Neural progenitor cell (in vitro differentiated cells): Measurements from ENCODE around the gene ODR4. TPM values are rescaled to one million over a fixed set of nuclear protein-coding genes. Genes with fewer than 3 reads are reported as not detected.

ENCODE experiments used
- DNase-seq: peaks from one replicate; pipeline ENCODE4 v3.0.0-alpha.2; 2016; ENCODE audit warnings: low spot score
- H2AFZ ChIP-seq: fragments of 200-600 bp; sonication (generic); replicated peaks from 2 replicates; pipeline ENCODE4 v1.6.1; 2016; ENCODE audit warnings: antibody characterized with exemption
- H3F3A ChIP-seq: fragments of 200-600 bp; sonication (generic); 2 replicates; pipeline ENCODE4 v1.6.1; 2016; ENCODE audit warnings: antibody characterized with exemption, low read depth
- H3K27ac ChIP-seq: fragments of 200-600 bp; sonication (generic); 2 replicates; pipeline ENCODE4 v1.5.1; 2016; ENCODE audit warnings: mild to moderate bottlenecking
- H3K27me3 ChIP-seq: fragments of 200-600 bp; sonication (generic); 2 replicates; pipeline ENCODE4 v1.6.1; 2016; ENCODE audit warnings: mild to moderate bottlenecking, moderate library complexity
- H3K36me3 ChIP-seq: fragments of 200-600 bp; sonication (generic); 2 replicates; pipeline ENCODE4 v1.5.1; 2016
- H3K4me1 ChIP-seq: fragments of 200-600 bp; sonication (generic); 2 replicates; pipeline ENCODE4 v1.6.1; 2016; ENCODE audit warnings: mixed run types
- H3K4me2 ChIP-seq: fragments of 200-600 bp; sonication (generic); 2 replicates; pipeline ENCODE4 v1.6.1; 2016
- H3K4me3 ChIP-seq: fragments of 200-600 bp; sonication (generic); 2 replicates; pipeline ENCODE4 v1.5.1; 2016
- H3K79me2 ChIP-seq: fragments of 200-600 bp; sonication (generic); 2 replicates; pipeline ENCODE4 v1.6.1; 2016; ENCODE audit warnings: low read depth
- H3K9ac ChIP-seq: fragments of 200-600 bp; sonication (generic); 2 replicates; pipeline ENCODE4 v1.6.1; 2016
- H3K9me3 ChIP-seq: fragments of 200-600 bp; sonication (generic); 2 replicates; pipeline ENCODE4 v1.5.1; 2016; ENCODE audit warnings: low read depth
- H4K20me1 ChIP-seq: fragments of 200-600 bp; sonication (generic); 2 replicates; pipeline ENCODE4 v1.6.1; 2016; ENCODE audit warnings: low read depth
- H3K27ac Mint-ChIP-seq: 3 replicates; pipeline ENCODE4 v1.8.0; 2021; ENCODE audit warnings: mixed read lengths
- H3K27me3 Mint-ChIP-seq: 2 replicates; pipeline ENCODE4 v1.8.0; 2022; ENCODE audit warnings: low read depth, mild to moderate bottlenecking, inconsistent platforms, moderate library complexity, mixed read lengths; ENCODE audit not compliant: insufficient read depth
- H3K36me3 Mint-ChIP-seq: 3 replicates; pipeline ENCODE4 v1.8.0; 2021; ENCODE audit warnings: mixed read lengths
- H3K4me1 Mint-ChIP-seq: 3 replicates; pipeline ENCODE4 v1.8.0; 2021; ENCODE audit warnings: mixed read lengths
- H3K4me3 Mint-ChIP-seq: 3 replicates; pipeline ENCODE4 v1.8.0; 2021; ENCODE audit warnings: mild to moderate bottlenecking, moderate library complexity, mixed read lengths
- H3K9me3 Mint-ChIP-seq: 3 replicates; pipeline ENCODE4 v1.8.0; 2020; ENCODE audit warnings: mixed read lengths
- EZH2 ChIP-seq: fragments of 200-600 bp; sonication (generic); IDR thresholded peaks from 2 replicates; pipeline ENCODE4 v1.6.1; 2017; ENCODE audit warnings: antibody characterized with exemption, mild to moderate bottlenecking, moderate library complexity
- EZH2phosphoT487 ChIP-seq: fragments of 200-600 bp; sonication (generic); IDR thresholded peaks from 2 replicates; pipeline ENCODE4 v1.6.1; 2017; ENCODE audit warnings: antibody characterized with exemption
- total RNA-seq: library from RNA; depleted of rRNA; stranded (reverse); fragments of >200 nt; gene quantifications from 2 replicates; pipeline ENCODE4 v1.2.3, GENCODE V29; 2015; ENCODE audit warnings: low replicate concordance
- TF ChIP-seq, protein P1 (sequence below): fragments of 200-600 bp; sonication (generic); IDR thresholded peaks from 2 replicates; pipeline ENCODE4 v1.5.1; 2017; ENCODE audit warnings: antibody characterized with exemption, mild to moderate bottlenecking

Gene ODR4
- total RNA-seq, 1 donor from 2014 or later = 37.2 TPM

DNA sequence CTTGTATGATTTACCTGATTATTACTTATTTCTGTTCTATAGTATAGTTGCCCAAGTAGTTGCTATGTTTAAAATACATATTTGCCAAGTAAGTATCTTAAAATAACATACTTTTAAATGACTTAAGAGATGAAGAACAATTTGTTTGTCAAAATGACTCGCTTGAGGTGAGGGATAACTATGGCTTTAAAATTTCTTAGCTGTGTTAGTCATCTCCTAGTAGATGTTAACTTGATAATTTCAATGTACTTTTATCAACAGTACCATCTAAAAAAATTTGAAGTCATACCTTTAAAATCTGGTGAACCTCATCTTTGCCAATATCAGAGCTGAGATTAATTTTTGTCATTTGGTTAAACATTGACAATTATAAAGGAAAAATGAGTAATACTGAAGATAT is 37.7 kb downstream of the ODR4 start:
- Mint-ChIP-seq H3K36me3 (peaks cover 3% of the 10 kb centered on the region), H3K27me3 (no peaks in the 10 kb centered on the region), H3K4me1 (no peaks in the 10 kb centered on the region), H3K4me3 (no peak overlapping the region), H3K9me3 (no peaks in the 10 kb centered on the region), H3K27ac (no peak overlapping the region)
- Histone ChIP-seq H3K4me3 (no peak overlapping the region), H3K4me2 (no peak overlapping the region), H3K4me1 (no peaks in the 10 kb centered on the region), H3K9ac (no peak overlapping the region), H3K27me3 (no peaks in the 10 kb centered on the region), H2AFZ (no peak overlapping the region), H4K20me1 (no peaks in the 10 kb centered on the region), H3K27ac (no peak overlapping the region), H3K36me3 (peaks cover 23% of the 10 kb centered on the region), H3K79me2 (no peaks in the 10 kb centered on the region), H3F3A (no peaks in the 10 kb centered on the region), H3K9me3 (no peaks in the 10 kb centered on the region)
- DNase-seq = no peak
- no peak for TF ChIP-seq EZH2phosphoT487
- TF ChIP-seq, protein P1, sequence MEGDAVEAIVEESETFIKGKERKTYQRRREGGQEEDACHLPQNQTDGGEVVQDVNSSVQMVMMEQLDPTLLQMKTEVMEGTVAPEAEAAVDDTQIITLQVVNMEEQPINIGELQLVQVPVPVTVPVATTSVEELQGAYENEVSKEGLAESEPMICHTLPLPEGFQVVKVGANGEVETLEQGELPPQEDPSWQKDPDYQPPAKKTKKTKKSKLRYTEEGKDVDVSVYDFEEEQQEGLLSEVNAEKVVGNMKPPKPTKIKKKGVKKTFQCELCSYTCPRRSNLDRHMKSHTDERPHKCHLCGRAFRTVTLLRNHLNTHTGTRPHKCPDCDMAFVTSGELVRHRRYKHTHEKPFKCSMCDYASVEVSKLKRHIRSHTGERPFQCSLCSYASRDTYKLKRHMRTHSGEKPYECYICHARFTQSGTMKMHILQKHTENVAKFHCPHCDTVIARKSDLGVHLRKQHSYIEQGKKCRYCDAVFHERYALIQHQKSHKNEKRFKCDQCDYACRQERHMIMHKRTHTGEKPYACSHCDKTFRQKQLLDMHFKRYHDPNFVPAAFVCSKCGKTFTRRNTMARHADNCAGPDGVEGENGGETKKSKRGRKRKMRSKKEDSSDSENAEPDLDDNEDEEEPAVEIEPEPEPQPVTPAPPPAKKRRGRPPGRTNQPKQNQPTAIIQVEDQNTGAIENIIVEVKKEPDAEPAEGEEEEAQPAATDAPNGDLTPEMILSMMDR = no peak
- no peak for TF ChIP-seq EZH2

DNA sequence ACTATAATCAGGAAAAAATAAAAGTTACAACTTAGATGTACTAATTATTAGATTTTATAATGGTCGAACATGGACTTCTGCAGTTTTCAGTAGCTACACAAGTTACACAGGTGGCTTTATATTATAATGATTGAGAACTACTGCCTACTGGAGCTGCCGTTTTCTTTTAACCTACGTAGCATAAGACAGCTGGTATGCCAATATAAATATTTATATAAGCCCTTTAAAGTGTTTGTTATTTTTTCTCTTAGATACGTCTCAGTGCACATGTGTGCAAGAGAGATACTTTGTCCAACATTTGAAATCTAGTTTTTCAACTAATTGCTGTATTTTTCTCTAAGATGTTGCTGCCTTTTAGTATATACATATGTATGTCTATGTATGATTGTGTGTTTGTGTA is 42.9 kb downstream of the ODR4 start:
- no peak for DNase-seq
- H3F3A ChIP-seq = no peaks in the 10 kb centered on the region
- no peaks in the 10 kb centered on the region for H3K4me1 Mint-ChIP-seq
- no peaks in the 10 kb centered on the region for H3K9me3 Mint-ChIP-seq
- H3K27ac Mint-ChIP-seq = no peak overlapping the region
- no peaks in the 10 kb centered on the region for H3K27me3 ChIP-seq
- no peaks in the 10 kb centered on the region for H3K27me3 Mint-ChIP-seq
- peaks cover 6% of the 10 kb centered on the region for H3K36me3 ChIP-seq
- no peak overlapping the region for H3K4me3 Mint-ChIP-seq
- H3K9ac ChIP-seq = no peak overlapping the region
- H3K9me3 ChIP-seq = no peaks in the 10 kb centered on the region
- H4K20me1 ChIP-seq = no peaks in the 10 kb centered on the region
- no peak overlapping the region for H3K4me3 ChIP-seq
- no peaks in the 10 kb centered on the region for H3K79me2 ChIP-seq
- no peaks in the 10 kb centered on the region for H3K4me1 ChIP-seq
- no peak overlapping the region for H3K27ac ChIP-seq
- H2AFZ ChIP-seq = no peak overlapping the region
- H3K4me2 ChIP-seq = no peak overlapping the region
- H3K36me3 Mint-ChIP-seq = peaks cover 7% of the 10 kb centered on the region
- TF ChIP-seq EZH2 = no peak
- TF ChIP-seq EZH2phosphoT487 = no peak
- TF ChIP-seq, protein P1 = no peak

DNA sequence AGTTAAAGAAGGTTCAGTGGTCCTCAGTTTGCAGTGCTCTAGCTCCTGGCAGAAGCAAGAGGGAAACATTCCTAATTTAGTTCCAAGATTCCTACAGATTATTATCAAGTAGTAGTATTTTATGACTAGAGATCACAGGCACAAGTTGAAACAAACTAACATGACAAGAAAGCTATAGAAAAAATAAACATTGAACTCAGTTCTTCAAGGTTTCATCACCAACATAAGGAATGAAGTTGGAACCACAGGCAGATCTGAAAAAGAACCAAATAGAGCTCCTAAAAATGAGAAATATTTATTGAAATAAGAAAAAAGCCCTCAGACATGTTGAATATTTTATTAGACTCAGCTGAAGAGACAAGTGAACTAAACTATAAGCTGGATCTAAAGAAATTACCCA is 44.7 kb downstream of the ODR4 start:
- H3K36me3 ChIP-seq = peaks cover 6% of the 10 kb centered on the region
- no peaks in the 10 kb centered on the region for H3K27me3 ChIP-seq
- Mint-ChIP-seq H3K4me1 (no peaks in the 10 kb centered on the region), H3K36me3 (peaks cover 7% of the 10 kb centered on the region), H3K27me3 (no peaks in the 10 kb centered on the region), H3K4me3 (no peak overlapping the region), H3K27ac (no peak overlapping the region), H3K9me3 (no peaks in the 10 kb centered on the region)
- H3K4me1 ChIP-seq = no peaks in the 10 kb centered on the region
- H3K79me2 ChIP-seq = no peaks in the 10 kb centered on the region
- no peak overlapping the region for H2AFZ ChIP-seq
- no peak overlapping the region for H3K9ac ChIP-seq
- TF ChIP-seq, protein P1 = no peak
- TF ChIP-seq EZH2phosphoT487 (no peak), EZH2 (no peak)
- H3F3A ChIP-seq = no peaks in the 10 kb centered on the region
- H3K27ac ChIP-seq = no peak overlapping the region
- no peaks in the 10 kb centered on the region for H3K9me3 ChIP-seq
- no peak overlapping the region for H3K4me2 ChIP-seq
- H4K20me1 ChIP-seq = no peaks in the 10 kb centered on the region
- DNase-seq = no peak
- no peak overlapping the region for H3K4me3 ChIP-seq

DNA sequence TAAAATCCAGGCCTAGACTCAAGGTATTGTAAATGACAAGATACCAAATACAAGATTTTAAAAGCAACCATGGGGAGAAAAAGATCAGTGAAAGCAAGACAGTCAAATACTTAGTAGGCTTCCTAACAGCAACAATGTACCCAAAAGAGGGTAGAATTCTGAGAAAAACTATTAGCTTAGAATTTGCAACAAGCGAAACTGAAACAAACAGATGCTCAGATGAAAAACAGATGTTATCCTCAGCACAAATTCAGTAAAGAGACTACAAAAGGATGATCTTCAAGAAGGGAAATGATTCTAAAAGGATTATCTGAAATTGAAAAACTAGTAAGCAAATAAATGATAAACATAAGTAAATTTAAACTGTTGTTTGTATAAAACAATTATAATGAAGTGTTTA is 45.3 kb downstream of the ODR4 start:
- Histone ChIP-seq H3K36me3 (peaks cover 6% of the 10 kb centered on the region), H3K4me2 (no peak overlapping the region), H4K20me1 (no peaks in the 10 kb centered on the region), H3K79me2 (no peaks in the 10 kb centered on the region), H2AFZ (no peak overlapping the region), H3K27me3 (no peaks in the 10 kb centered on the region), H3F3A (no peaks in the 10 kb centered on the region), H3K4me1 (no peaks in the 10 kb centered on the region), H3K9ac (no peak overlapping the region), H3K4me3 (no peak overlapping the region), H3K27ac (no peak overlapping the region), H3K9me3 (no peaks in the 10 kb centered on the region)
- TF ChIP-seq, protein P1 = no peak
- TF ChIP-seq EZH2 (no peak), EZH2phosphoT487 (no peak)
- DNase-seq = no peak
- no peaks in the 10 kb centered on the region for H3K4me1 Mint-ChIP-seq
- H3K36me3 Mint-ChIP-seq = peaks cover 7% of the 10 kb centered on the region
- no peak overlapping the region for H3K4me3 Mint-ChIP-seq
- H3K27me3 Mint-ChIP-seq = no peaks in the 10 kb centered on the region
- no peak overlapping the region for H3K27ac Mint-ChIP-seq
- H3K9me3 Mint-ChIP-seq = no peaks in the 10 kb centered on the region
